SIG-M5 treated with dmso at 0.1 percent for 504 hours (cell line): Measurements from ENCODE around the gene CD8A.
"Not testable (repeated sequence)": the region's sequence is repeated elsewhere in the genome, so short reads cannot be mapped to it uniquely, and the experiment has no call there.

Experiments
- DNase-seq: peaks from one replicate; lab custom pipeline; 2025; ENCODE audit not compliant: unreplicated experiment; lab: John Stamatoyannopoulos, UW

Gene CD8A

DNA sequence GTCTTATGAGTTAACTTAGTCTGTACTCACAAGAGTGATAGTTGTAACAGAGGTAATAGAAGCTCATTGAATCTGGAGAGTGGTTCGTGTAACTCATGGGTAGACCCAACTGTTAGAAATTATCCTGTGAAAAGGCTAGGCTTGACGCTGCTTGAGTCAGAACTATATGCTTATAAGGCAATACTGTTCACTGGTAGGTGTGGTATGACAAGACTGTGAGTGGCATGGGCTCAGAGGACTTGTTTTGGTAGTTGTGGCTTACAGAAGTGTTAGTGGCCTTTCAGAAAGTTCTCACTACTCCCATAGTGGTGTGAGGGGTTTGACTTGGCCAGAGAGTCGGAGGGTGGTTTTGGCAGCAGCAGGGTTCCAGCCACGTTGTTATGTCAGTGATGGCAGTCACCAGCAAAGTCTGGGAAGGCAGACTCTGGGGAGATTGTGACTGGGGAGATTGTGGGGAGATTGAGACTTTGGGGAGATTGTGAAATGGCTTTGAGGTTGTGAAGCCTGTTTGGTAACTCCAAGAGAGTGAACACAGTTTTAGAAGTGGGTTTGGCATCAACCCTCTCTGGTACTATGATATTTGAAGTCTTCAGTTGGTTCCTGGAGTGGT lies 48.7 kb downstream of the CD8A start:
- DNase-seq, result not testable (repeated sequence)

DNA sequence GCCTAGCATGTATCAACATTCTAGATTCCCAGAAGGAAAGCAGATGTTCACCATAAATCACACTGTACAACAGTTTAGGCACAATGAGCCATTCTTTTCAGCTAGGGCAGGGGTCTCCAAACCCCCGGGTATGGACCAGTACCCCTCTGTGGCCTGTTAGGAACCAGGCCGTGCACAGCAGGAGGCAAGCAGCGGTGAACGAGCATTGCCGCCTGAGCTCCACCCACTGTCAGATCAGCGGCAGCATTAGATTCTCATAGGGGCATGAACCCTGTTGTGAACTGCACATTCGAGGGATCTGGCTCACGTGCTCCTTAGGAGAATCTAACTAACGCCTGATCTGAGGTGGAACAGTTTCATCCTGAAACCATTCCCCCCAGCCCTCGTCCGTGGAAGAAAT lies 50.8 kb downstream of the CD8A start:
- DNase-seq, result not testable (repeated sequence)

DNA sequence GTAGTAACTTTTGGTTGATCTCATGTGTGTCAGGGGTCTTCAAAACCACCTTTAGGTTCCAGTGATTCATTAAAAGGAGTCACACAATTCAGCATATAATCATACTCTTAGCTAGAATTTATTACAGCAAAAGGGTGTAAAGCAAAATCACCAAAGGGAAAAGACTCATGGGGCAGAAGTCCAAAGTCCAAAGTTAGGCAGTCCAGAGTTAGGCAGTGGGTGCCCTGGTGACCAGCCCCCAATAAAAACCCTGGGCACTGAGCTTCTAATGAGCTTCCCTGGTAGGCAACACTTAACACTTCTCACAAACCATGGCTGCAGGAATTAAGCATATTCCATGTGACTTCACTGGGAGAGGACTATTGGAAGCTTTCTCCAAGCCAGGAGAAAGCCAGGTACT lies 51.2 kb downstream of the CD8A start:
- not testable (repeated sequence) for DNase-seq

DNA sequence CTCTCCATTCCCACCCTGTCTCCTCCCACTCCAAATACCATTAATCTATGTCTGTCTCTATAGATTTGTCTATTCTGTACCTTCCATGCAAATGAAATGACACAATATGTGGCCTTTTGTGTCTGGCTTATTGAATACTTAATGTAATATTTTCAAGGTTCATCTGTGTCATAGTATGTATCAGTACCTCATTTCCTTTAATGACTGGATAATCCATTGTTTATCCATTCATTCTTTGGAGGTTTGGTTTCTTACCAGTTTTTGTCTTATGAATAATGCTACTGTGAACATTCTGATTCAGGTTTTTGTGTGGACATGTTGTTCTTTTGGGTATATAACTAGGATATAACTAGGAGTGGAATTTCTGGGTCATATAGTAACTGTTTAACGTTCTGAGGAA lies 55.8 kb downstream of the CD8A start:
- not testable (repeated sequence) for DNase-seq
